SIG-M5 treated with dmso at 0.1 percent for 504 hours (cell line): ENCODE data around the gene ZNF511.
"Not testable (repeated sequence)": the region's sequence is repeated elsewhere in the genome, so short reads cannot be mapped to it uniquely, and the experiment has no call there.

Experiments
- DNase-seq: peaks from one replicate; lab custom pipeline; 2025; ENCODE audit not compliant: unreplicated experiment; lab: John Stamatoyannopoulos, UW

Gene ZNF511

DNA sequence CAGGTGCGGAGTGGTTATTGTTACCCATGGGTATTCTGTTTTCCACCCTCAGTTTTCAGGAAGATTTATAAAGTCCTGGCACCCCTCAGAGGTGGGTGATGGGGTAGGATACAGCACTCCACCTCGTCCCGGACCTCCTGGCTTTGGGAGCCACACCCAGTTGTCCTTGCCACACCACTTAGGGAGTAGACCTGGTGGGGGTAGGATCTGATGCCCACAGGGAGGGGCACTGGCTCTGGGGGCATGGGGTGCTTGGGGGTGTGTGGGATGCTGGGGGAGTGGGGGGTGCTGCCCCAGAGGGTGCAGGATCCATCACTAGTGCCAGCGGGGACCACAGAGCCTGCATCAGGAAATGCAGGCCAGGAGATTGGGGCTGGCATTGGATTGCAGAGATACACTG, 4.5 kb downstream of the ZNF511 start:
- DNase-seq, result no peak

DNA sequence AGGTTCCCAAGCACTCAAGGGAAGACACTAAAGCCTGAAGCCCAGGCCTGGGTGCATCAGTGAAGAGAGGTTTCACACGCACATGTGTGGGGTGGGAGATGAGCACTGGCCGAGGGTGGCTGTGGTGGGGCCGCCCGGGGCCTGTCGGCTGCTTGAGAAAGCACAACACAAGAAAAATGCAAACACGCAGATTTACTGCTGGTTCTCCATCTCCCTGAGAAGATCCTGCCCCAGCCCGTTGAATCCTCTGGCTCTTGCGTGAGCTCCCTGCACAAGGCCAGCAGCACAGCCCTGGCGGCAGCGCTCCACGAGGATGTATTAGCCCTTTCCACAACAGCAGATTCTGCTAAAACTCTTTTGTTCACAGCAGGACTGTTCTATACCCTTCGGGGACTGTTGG, 6.2 kb downstream of the ZNF511 start:
- no peak for DNase-seq

- DNase-seq, result no peak
Measured at GRCh38 chr10:133315847-133316246, 7.1 kb downstream of the ZNF511 start.

GRCh38 chr10:133316266-133316665, 7.6 kb downstream of the ZNF511 start:
- DNase-seq, result no peak

DNA sequence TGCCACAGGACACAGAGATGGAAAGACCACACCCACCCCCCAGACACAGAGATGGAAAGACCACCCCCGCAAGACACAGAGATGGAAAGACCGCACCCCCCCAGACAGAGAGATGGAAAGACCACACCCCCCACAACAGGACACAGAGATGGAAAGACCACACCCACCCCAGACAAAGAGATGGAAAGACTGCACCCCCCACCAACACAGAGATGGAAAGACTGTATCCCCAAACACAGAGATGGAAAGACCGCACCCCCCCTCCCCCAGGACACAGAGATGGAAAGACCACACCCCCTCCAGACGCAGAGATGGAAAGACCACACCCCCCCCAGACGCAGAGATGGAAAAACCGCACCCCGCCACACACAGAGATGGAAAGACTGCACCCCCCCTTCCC, 8.0 kb downstream of the ZNF511 start:
- no peak for DNase-seq

DNA sequence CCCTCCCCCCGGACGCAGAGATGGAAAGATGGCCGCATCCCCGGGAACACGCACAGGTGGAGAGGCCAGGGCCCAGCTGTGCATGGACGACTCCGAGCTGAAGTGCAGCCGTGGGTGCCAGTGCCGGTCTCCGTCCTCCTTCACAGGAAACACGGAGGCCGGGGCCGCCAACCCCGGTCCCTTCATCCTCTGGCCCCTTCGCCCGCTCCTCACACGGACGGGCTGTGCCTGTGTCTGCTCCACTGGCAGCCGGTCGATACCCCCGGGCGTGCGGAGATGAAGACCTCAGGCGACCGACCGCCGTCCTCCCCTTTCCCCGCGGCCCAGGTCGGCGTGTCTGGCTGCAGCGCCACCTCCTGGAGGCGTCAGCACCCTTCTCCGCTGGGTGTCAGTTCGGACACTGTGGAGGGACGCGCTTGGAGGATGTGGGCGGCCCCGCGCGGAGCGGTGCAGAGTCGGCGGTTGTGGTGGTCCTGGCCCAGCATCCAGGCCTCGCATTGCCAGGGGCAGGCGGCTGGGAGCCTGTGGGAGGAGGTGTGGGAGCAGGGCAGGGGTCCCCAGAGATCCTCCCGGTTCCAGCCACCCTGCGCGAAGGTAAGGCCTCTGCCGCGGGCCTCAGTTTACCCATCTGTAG, 9.9 kb downstream of the ZNF511 start:
- no peak for DNase-seq

DNA sequence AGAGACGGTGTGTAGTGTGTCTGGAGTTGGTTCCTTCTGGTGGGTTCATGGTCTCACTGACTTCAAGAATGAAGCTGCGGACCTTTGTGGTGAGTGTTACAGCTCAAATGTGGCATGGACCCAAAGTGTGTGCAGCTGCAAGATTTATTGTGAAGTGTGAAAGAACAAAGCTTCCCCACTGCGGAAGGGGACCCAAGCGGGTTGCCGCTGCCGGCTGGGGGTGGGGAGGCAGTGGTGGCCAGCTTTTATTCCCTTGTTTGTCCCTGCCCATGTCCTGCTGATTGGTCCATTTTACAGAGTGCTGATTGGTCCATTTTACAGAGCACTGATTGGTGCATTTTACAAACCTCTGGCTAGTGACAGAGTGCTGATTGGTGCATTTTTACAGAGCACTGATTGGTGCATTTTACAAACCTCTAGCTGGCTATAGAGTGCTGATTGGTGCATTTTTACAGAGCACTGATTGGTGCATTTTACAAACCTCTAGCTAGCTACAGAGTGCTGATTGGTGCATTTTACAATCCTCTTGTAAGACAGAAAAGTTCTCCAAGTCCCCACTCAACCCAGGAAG, 12.2 kb downstream of the ZNF511 start:
- not testable (repeated sequence) for DNase-seq

- DNase-seq, result not testable (repeated sequence)
Measured at GRCh38 chr10:133322064-133322709, 13.5 kb downstream of the ZNF511 start.

GRCh38 chr10:133324198-133324792, 15.6 kb downstream of the ZNF511 start:
- peak; percentile 15 for DNase-seq

- no peak for DNase-seq
Measured at GRCh38 chr10:133324857-133325260, 16.1 kb downstream of the ZNF511 start.

DNA sequence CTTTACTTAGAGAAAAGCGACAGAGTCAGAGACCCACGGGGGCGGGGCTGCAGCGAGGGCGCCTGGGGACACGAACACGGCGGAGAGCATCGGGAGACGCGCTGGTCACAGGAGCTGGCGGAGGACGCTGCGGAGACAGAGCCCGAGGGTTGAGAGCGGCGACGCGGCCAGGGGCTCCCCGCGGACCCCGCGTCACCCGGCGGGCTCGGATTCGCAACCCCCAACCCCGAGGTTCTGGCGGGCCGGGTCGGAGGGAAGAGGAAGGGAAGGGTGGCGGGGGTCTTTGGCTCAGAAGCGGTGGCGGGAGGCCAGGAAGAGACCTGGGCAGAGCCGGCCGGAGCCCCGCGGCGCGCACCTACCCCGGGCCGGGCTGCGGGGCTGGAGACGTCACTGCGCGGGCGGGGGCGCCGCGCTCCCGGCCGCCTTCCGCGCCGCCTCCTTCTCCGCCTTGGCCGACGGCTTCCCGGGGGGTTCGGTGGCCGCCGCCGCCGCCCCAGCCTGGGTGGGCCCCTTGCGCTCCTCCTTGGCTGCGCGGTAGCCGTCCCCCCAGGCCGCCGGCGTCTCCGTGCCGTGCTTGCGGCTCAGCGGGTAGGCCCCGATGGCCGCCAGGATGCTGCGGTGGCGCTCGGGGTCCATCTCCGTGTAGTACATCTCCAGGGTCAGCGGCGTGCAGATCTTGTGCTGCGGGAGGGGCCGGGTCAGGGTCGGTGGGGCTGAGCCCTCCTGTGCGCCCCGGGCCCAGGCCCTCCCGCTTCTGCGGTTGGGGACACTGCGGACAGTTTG, 16.9 kb downstream of the ZNF511 start:
- DNase-seq, result no peak

GRCh38 chr10:133326223-133326551, 17.5 kb downstream of the ZNF511 start:
- DNase-seq, result no peak

GRCh38 chr10:133326745-133327650, 18.3 kb downstream of the ZNF511 start:
- no peak for DNase-seq

GRCh38 chr10:133327651-133328357, 19.1 kb downstream of the ZNF511 start:
- DNase-seq, result no peak

- DNase-seq, result no peak
Measured at GRCh38 chr10:133328358-133329343, 19.9 kb downstream of the ZNF511 start.

DNA sequence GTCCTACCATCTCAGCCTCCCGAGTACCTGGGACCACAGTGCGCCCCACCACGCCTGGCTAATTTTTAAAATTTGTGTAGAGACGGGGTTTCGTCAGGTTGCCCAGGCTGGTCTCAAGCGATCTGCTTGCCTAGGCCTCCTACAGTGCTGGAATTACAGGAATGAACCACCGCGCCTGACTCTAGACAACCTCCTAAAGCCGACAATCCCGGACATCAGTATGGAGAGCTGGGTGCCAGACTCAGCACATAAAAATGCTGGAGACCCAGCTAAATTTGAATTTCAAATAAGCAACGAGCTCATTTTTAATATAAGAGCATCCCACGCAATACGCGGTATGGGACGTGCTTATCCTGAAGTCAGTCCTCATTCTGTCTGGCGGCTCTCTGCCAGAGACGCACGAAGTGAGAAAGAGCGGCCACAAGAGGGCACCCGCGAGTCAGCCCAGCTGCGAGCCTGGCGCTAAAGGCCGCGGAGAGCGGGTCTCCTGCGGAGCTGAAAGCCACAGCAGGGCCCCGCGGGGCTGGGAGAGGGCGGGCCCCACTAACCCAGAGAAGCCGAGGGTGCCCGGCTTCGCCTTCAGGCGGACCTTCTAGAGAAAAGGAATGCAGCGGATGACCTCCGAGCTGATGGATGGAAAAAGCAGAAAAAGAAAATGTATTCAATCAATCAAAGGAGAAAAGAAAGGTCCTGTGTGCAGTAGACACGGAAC, 20.9 kb downstream of the ZNF511 start:
- DNase-seq, result peak; percentile 72

DNA sequence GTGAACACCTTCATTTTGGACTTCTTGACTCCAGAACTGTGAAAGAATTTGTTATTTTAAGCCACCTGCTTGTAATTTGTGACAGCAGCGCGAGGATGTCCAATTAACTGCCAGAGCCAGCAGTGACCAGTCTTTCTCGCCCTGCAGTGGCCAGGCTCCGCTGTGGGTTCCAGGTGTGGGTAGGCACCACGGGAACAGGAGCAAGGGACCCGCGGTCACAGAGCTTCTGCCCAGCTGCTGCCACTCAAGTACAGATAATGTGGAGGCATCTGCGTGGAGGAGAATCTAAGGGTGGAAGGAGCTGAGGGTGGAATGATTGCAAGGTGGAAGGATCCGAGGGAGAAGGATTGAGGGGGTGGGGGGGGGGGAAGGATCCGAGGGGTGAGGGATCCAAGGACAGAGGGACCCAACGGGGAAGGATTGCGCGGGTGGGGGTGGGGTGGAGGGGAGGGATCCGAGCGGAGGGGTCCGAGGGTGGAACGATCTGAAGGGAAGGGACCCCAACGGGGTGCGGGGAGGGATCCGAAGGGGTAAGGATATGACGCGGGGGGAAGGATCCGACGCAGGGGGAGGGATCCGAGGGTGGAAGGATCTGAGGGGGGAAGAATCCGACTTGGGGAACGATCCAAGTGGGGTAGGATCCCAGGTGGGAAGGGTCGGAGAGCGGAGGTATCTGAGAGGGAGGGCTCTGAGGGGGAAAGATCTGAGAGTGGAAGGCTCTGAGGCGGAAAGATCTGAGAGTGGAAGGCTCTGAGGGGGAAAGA, 24.4 kb downstream of the ZNF511 start:
- no peak for DNase-seq
